ENCODE data around the gene ZMIZ1. TPM values are rescaled to one million over a fixed set of nuclear protein-coding genes. Genes with fewer than 3 reads are reported as not detected.

Gene ZMIZ1
- total and polyA plus RNA-seq, 4 donors, result 43.0 to 178 (median 107) TPM

DNA sequence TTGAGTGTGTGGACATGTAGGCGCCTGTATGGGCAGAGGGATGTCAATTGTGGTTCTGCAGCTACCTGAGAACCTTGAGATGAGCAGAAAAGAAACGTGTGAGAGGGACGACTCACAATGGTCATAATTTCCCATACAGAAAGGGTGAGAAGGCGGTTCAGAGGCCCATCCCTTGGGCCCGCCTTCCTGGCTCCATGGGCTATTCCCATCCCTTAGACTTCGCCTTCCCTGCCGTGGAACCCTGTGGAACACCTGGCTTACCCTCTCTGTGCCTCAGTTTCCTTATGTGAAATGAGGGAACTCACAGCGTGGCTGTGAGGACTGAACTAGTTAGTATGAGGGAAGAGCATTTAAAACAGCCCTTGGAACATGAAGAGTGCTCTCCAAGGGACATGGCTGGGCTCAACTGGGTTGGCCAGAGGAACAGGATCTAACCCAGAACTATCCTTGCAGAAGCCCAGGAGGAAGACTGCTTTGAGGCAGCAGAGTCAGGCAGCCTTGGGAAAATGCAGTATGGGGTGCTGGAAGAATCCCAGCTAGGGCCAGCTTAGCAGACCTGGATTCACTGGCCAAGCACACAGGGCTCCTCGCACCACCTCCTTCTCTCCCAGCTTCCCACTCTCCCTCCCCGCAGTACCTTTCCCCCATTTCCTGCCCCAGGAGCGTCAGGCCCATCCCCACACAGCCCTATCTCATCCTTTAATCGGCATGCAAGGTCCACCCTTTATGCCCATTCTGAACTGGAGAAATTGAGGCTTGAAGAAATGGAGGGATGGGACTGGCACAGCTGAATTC is 11.1 kb upstream of the ZMIZ1 start:
- Histone ChIP-seq H3K27ac (ENCODE audit: low read depth, low read length) (no peak overlapping the region), H3K9me3 (ENCODE audit: control insufficient read depth, insufficient read depth, low read length) (no peaks in the 10 kb centered on the region), H3K36me3 (ENCODE audit: control insufficient read depth, insufficient read depth, low read length) (no peaks in the 10 kb centered on the region), H3K27me3 (ENCODE audit: control insufficient read depth, insufficient read depth, low read length) (no peaks in the 10 kb centered on the region), H3K4me3 (ENCODE audit: low read depth, low read length) (no peak overlapping the region), H3K4me1 (ENCODE audit: control insufficient read depth, insufficient read depth, low read length) (peaks cover 37% of the 10 kb centered on the region)
- no peak for DNase-seq (ENCODE audit: low read depth in 4 of 6, low spot score in 6 of 6)
- 95% methylated on average over 9 of the region's 12 CpGs for WGBS (ENCODE audit: insufficient coverage)

DNA sequence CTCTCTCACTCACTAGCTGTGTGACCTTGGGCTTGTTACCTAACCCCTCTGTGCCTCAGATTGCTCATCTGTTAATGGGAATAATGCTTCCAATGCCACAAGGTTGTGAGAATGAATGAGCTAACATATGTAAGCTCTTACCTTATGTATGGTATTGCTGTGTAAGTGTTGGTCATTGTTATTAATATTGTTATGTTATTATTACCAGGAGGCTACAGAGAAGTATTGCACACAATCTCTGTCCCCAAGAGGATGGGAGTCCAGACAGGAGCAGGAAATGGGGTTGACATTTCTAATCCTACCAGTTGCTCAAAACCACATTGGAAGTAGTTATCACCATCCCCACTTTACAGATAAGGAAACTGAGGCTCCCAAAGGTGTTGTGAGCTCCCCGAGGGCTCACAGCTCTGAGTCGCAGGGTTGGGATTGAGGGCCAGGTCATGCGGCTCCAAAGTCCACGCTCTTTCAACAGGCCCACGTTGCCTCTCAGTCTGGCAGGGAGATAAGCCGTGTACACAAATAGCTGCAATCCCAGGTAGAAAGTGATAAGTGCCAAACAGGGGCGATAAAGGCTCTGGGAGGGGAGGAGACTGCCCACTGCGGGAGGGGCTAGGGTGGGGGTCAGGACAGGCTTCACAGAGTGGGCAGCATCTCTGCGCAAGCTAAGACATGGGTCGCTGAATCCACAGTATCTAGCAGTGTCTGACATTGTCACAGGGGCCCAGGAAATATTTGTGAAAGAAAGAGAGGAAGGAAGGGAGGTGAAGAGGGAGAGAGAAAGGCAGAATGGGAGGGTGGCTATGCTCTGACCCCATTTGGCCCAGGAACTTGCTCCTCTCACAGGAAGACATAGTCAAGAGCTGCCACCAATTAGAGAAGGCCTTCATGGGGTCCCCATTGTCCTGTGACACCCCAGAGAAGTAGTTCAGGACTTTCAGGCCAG is 9.6 kb upstream of the ZMIZ1 start:
- Histone ChIP-seq H3K4me3 (ENCODE audit: low read depth, low read length) (no peak overlapping the region), H3K9me3 (ENCODE audit: control insufficient read depth, insufficient read depth, low read length) (no peaks in the 10 kb centered on the region), H3K27me3 (ENCODE audit: control insufficient read depth, insufficient read depth, low read length) (no peaks in the 10 kb centered on the region), H3K27ac (ENCODE audit: low read depth, low read length) (peak overlapping the region; percentile 40), H3K4me1 (ENCODE audit: control insufficient read depth, insufficient read depth, low read length) (peaks cover 42% of the 10 kb centered on the region), H3K36me3 (ENCODE audit: control insufficient read depth, insufficient read depth, low read length) (no peaks in the 10 kb centered on the region)
- DNase-seq (ENCODE audit: low read depth in 4 of 6, low spot score in 6 of 6), result no peak
- WGBS (ENCODE audit: insufficient coverage), result 78% methylated on average over 9 of the region's 10 CpGs

DNA sequence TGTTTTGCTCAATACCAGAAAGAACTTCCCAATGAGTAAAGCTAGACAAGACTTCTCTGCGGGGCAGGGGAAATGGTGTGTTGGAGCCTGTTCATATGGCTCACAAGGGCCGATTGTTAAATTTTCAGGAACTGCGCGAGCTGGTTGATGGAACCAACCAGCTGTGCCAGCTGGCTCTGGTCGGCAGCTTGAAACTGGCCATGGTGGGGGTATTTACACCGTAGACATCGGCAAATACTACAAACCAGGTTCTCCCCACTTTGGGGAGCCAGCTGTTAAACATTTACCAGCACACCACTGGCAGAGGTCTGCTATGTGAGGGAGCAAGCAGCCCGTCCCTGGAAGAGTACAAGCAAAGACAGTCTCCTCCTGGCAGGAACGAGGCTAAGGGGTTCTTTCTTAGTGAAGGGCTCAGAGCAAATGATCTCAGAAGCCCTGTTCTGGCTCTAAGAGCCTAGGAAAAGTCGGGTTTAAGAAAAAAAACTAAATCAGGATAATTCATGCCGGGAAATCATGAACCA is 8.8 kb upstream of the ZMIZ1 start:
- Histone ChIP-seq H3K4me3 (ENCODE audit: low read depth, low read length) (no peak overlapping the region), H3K27ac (ENCODE audit: low read depth, low read length) (peak overlapping the region; percentile 40), H3K4me1 (ENCODE audit: control insufficient read depth, insufficient read depth, low read length) (peaks cover 42% of the 10 kb centered on the region), H3K9me3 (ENCODE audit: control insufficient read depth, insufficient read depth, low read length) (no peaks in the 10 kb centered on the region), H3K36me3 (ENCODE audit: control insufficient read depth, insufficient read depth, low read length) (no peaks in the 10 kb centered on the region), H3K27me3 (ENCODE audit: control insufficient read depth, insufficient read depth, low read length) (no peaks in the 10 kb centered on the region)
- 43% methylated on average over 8 of the region's 11 CpGs for WGBS (ENCODE audit: insufficient coverage)
- peak in 2 of 6 donors; percentile 65 to 73 for DNase-seq (ENCODE audit: low read depth in 4 of 6, low spot score in 6 of 6)

DNA sequence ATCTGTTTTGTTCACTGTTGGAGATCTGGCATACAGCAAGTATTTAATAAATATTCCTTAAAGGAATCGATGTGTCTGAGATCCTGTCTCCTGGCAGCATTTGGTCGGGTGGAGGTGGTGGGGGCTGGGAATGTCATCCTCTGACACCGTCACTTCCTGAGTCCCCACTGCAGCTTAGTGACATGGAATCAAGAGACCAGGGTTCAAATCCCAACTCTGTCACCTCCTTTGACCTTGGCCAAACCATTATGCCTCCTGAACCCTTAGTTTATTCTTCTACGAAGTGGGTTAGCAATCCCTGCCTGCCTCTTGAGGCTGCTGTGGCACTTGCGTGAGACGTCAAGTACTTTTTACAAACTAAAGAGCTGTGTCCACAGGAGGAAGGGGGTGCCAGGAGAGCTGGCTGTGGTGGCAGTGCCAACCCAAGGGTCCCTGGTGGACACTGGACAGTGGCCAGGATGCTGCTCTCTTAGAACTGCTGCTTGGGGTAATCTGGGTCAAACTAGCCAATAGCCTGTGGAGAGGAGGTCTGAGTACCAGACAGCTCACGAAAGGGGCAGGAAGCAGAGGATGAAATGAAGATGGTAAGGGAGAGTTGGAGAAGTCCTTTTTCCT is 8.0 kb upstream of the ZMIZ1 start:
- Histone ChIP-seq H3K4me3 (ENCODE audit: low read depth, low read length) (no peak overlapping the region), H3K36me3 (ENCODE audit: control insufficient read depth, insufficient read depth, low read length) (no peaks in the 10 kb centered on the region), H3K27ac (ENCODE audit: low read depth, low read length) (peak overlapping the region; percentile 22), H3K27me3 (ENCODE audit: control insufficient read depth, insufficient read depth, low read length) (no peaks in the 10 kb centered on the region), H3K4me1 (ENCODE audit: control insufficient read depth, insufficient read depth, low read length) (peaks cover 47% of the 10 kb centered on the region), H3K9me3 (ENCODE audit: control insufficient read depth, insufficient read depth, low read length) (no peaks in the 10 kb centered on the region)
- 70% methylated on average over 5 of the region's 7 CpGs for WGBS (ENCODE audit: insufficient coverage)
- no peak for DNase-seq (ENCODE audit: low read depth in 4 of 6, low spot score in 6 of 6)

DNA sequence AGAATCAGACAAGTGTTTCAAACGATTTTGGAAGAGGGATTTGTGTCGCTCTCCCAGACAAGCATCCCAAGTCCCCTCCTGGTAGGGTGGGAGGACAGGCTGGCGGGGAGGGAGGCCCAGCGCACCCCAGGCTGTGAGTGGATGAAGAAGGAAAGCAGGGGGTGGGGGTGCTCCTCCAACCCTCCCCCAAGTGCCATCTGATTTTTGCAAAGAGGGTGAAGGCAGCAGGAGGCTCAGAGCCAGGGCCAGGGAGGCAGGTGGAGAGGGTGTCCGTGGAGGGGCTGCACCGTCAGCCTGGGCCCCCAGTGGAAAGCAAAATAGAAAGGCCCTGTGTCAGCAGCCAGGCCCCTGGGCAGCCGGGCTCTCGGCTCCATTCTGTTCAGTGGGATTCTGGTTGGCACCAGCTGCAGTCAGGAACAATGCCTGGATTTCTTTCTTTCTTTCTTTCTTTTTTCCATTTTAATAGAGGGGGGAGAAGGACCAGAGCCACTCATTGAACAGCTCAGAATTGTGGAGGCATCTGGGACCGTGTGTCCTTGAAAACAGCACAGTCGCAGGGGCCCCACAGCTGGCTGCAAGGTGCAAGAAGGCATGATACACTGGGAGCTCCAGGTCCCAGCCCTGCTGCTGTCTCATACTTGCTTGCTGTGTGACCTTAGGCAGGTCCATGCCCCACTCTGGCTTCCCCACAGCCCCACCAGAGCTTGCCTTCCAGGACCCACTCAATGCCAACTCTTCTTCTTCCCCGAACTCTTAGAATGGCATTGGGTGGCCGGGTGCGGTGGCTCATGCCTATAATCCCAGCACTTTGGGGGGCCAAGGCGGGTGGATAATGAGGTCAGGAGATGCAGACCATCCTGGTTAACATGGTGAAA is 7.1 kb upstream of the ZMIZ1 start:
- no peaks in the 10 kb centered on the region for H3K36me3 ChIP-seq (ENCODE audit: control insufficient read depth, insufficient read depth, low read length)
- no peaks in the 10 kb centered on the region for H3K27me3 ChIP-seq (ENCODE audit: control insufficient read depth, insufficient read depth, low read length)
- 29% methylated on average over 4 of the region's 14 CpGs for WGBS (ENCODE audit: insufficient coverage)
- peak in 2 of 6 donors; percentile 65 to 78 for DNase-seq (ENCODE audit: low read depth in 4 of 6, low spot score in 6 of 6)
- H3K4me1 ChIP-seq (ENCODE audit: control insufficient read depth, insufficient read depth, low read length), result peaks cover 56% of the 10 kb centered on the region
- no peaks in the 10 kb centered on the region for H3K9me3 ChIP-seq (ENCODE audit: control insufficient read depth, insufficient read depth, low read length)
- no peak overlapping the region for H3K4me3 ChIP-seq (ENCODE audit: low read depth, low read length)
- H3K27ac ChIP-seq (ENCODE audit: low read depth, low read length), result peak overlapping the region; percentile 75

DNA sequence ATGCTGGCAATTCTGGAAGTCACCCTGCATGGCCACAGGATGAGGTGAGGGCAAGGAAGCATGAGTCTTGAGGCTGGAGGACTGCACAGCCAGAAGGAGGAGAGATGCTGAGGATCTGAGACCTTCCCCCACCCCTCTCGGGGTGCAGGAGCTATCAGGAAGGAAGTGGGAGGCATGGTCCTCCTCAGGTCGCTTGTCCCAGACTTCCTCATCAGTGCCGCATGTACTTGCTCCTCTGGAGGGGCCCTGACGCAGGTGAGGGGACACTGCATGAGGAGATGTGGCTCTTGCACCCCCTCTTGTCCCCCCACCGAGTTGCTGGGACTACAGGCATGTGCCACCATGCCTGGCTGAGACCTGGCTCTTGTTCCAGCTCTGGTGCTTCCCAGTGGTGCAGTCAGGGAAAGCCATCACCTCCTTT is 5.7 kb upstream of the ZMIZ1 start:
- H3K27me3 ChIP-seq (ENCODE audit: control insufficient read depth, insufficient read depth, low read length), result no peaks in the 10 kb centered on the region
- WGBS (ENCODE audit: insufficient coverage), result 83% methylated on average over 5 of the region's 5 CpGs
- no peak for DNase-seq (ENCODE audit: low read depth in 4 of 6, low spot score in 6 of 6)
- H3K27ac ChIP-seq (ENCODE audit: low read depth, low read length), result no peak overlapping the region
- peaks cover 67% of the 10 kb centered on the region for H3K4me1 ChIP-seq (ENCODE audit: control insufficient read depth, insufficient read depth, low read length)
- H3K36me3 ChIP-seq (ENCODE audit: control insufficient read depth, insufficient read depth, low read length), result no peaks in the 10 kb centered on the region
- H3K4me3 ChIP-seq (ENCODE audit: low read depth, low read length), result no peak overlapping the region
- H3K9me3 ChIP-seq (ENCODE audit: control insufficient read depth, insufficient read depth, low read length), result no peaks in the 10 kb centered on the region

DNA sequence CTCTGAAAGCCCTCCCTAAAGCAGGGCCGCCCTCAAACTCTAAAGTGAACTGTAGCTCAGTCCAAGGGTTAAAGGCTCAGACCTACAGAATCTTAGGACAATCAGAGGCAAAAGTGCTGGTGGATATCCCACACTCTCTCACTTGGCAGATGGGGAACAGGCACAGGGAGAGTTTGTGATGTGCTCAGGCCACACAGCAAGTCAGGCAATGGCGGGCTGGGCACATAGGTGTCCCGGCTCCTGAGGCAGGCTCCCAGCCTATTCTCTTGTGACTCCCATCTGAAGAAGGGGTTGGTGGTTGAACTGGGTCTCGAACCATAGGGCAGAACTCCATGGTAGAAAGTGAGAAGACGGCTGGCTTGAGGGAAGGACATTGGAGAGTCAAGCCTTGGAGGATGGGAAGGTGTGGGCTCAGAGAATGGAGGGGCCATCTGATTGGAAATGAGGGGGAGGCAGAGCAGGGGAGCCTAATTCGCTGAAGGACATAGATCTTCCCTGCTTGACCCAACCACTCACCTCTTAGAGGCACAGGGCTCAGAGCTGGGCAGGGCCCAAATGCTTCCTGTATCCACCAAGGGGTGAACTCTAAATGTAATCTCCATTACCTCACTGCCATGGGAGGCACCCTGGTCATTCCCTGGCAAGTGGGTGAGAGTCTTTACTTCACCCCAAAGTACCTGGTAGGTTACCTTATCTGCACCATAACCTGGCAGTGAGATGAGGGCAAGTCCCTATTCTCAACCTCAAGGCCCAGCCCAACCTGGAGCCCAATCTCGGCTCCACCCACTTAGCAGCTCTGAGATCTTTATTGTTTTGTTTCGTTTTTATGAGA is 4.9 kb upstream of the ZMIZ1 start:
- Histone ChIP-seq H3K9me3 (ENCODE audit: control insufficient read depth, insufficient read depth, low read length) (no peaks in the 10 kb centered on the region), H3K4me1 (ENCODE audit: control insufficient read depth, insufficient read depth, low read length) (peaks cover 70% of the 10 kb centered on the region), H3K36me3 (ENCODE audit: control insufficient read depth, insufficient read depth, low read length) (no peaks in the 10 kb centered on the region), H3K27me3 (ENCODE audit: control insufficient read depth, insufficient read depth, low read length) (no peaks in the 10 kb centered on the region), H3K4me3 (ENCODE audit: low read depth, low read length) (no peak overlapping the region), H3K27ac (ENCODE audit: low read depth, low read length) (no peak overlapping the region)
- WGBS (ENCODE audit: insufficient coverage), result 85% methylated on average over 6 of the region's 8 CpGs
- DNase-seq (ENCODE audit: low read depth in 4 of 6, low spot score in 6 of 6), result no peak

DNA sequence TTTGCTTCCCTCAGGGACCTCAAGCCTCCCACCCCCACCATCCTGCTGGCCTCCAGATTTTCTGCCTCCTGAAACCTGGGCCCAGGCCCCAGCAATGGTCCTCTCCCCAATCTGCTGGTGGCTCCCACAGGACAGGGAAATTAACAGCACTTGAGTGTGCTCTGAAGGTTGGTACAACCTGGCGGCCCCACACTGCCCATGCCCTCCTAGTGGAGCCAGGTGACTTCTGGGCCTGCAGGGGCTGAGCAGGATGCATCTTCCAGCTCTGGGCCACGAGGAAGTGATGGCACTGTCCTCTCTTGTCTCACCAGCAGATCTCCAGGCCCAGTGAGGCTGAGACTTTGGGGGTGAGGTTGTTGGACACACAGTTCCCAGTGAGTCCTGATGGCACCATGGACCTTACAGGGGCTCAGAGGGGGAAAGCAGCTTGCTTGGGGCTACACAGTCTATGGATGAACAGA is 3.6 kb upstream of the ZMIZ1 start:
- H3K27ac ChIP-seq (ENCODE audit: low read depth, low read length), result no peak overlapping the region
- DNase-seq (ENCODE audit: low read depth in 4 of 6, low spot score in 6 of 6), result no peak
- WGBS (ENCODE audit: insufficient coverage), result 92% methylated on average over 2 of the region's 2 CpGs

More for the DNA sequence above, 3.6 kb upstream of the ZMIZ1 start:
- Histone ChIP-seq H3K4me3 (ENCODE audit: low read depth, low read length) (no peak overlapping the region), H3K36me3 (ENCODE audit: control insufficient read depth, insufficient read depth, low read length) (no peaks in the 10 kb centered on the region), H3K4me1 (ENCODE audit: control insufficient read depth, insufficient read depth, low read length) (peaks cover 59% of the 10 kb centered on the region), H3K9me3 (ENCODE audit: control insufficient read depth, insufficient read depth, low read length) (no peaks in the 10 kb centered on the region), H3K27me3 (ENCODE audit: control insufficient read depth, insufficient read depth, low read length) (no peaks in the 10 kb centered on the region)
